IMR-90 (cell line): ENCODE results near the gene GGTLC1. TPM values are rescaled to one million over a fixed set of nuclear protein-coding genes. Genes with fewer than 3 reads are reported as not detected.
"Not testable (repeated sequence)": the region's sequence is repeated elsewhere in the genome, so short reads cannot be mapped to it uniquely, and the experiment has no call there.

Experiments
- ATAC-seq: fragments of 200-7000 bp; cut with Tn5 transposase; 2 replicates; pipeline ENCODE4 v1.9.1; 2020; ENCODE audit warnings: low read depth, mild to moderate bottlenecking, moderate library complexity
- BruUV-seq: library from RNA; stranded (reverse); fragments of 400-500 nt; replicated peaks from 2 replicates; lab custom pipeline; 2021; lab: Mats Ljungman, UMichigan
- CTCF ChIA-PET: fragments of 300-600 bp; formaldehyde crosslinking; extraction: SDS; loops from one replicate; lab custom pipeline; 2021; ENCODE audit warnings: antibody characterized with exemption; lab: Yijun Ruan, JAX
- POLR2A ChIA-PET: fragments of 300-600 bp; sonication (Branson Sonifier 250); formaldehyde crosslinking; loops from one replicate; lab custom pipeline; 2022; ENCODE audit warnings: antibody characterized with exemption; ENCODE audit not compliant: unreplicated experiment; lab: Charles Lee
- DNase-seq: peaks from one replicate; pipeline ENCODE4 v3.0.0; 2013
- H2AFZ ChIP-seq: replicated peaks from 2 replicates; pipeline ENCODE3; 2013; ENCODE audit warnings: low read length, mild to moderate bottlenecking; ENCODE audit not compliant: poor library complexity
- H2AK5ac ChIP-seq: 2 replicates; pipeline ENCODE4 v1.6.1; 2013; ENCODE audit warnings: low read depth, low read length, inconsistent platforms
- H2AK9ac ChIP-seq: replicated peaks from 2 replicates; pipeline ENCODE3; 2013; ENCODE audit warnings: mild to moderate bottlenecking, low read depth, low read length, moderate library complexity; ENCODE audit not compliant: poor library complexity
- H2BK120ac ChIP-seq: 2 replicates; pipeline ENCODE4 v1.6.1; 2013; ENCODE audit warnings: low read depth, low read length, inconsistent platforms
- H2BK15ac ChIP-seq: 3 replicates; pipeline ENCODE4 v1.6.1; 2013; ENCODE audit warnings: low read depth, low read length, inconsistent platforms
- H2BK20ac ChIP-seq: 2 replicates; pipeline ENCODE4 v1.6.1; 2013; ENCODE audit warnings: low read depth, mild to moderate bottlenecking, inconsistent platforms, low read length, moderate library complexity
- H2BK5ac ChIP-seq: 2 replicates; pipeline ENCODE4 v1.6.1; 2013; ENCODE audit warnings: mild to moderate bottlenecking, low read depth, low read length, inconsistent platforms; ENCODE audit not compliant: poor library complexity, severe bottlenecking
- H3K14ac ChIP-seq: replicated peaks from 2 replicates; pipeline ENCODE4 v1.6.1; 2013; ENCODE audit warnings: low read depth, low read length, inconsistent platforms
- H3K18ac ChIP-seq: 2 replicates; pipeline ENCODE4 v1.6.1; 2013; ENCODE audit warnings: low read depth, low read length, control low read depth
- H3K23ac ChIP-seq: 2 replicates; pipeline ENCODE4 v1.6.1; 2013; ENCODE audit warnings: low read depth, low read length, inconsistent platforms
- H3K27ac ChIP-seq: 2 replicates; pipeline ENCODE4 v1.5.1; 2013; ENCODE audit warnings: mild to moderate bottlenecking, control low read depth, low read length; ENCODE audit not compliant: insufficient read depth
- H3K27me3 ChIP-seq: 2 replicates; pipeline ENCODE4 v1.6.1; 2013; ENCODE audit warnings: low read length; ENCODE audit not compliant: control insufficient read depth, insufficient read depth
- H3K36me3 ChIP-seq: 2 replicates; pipeline ENCODE4 v1.6.1; 2013; ENCODE audit warnings: low read length, mixed read lengths; ENCODE audit not compliant: control insufficient read depth, insufficient read depth
- H3K4ac ChIP-seq: 2 replicates; pipeline ENCODE4 v1.6.1; 2013; ENCODE audit warnings: low read depth, low read length, inconsistent platforms
- H3K4me1 ChIP-seq: 2 replicates; pipeline ENCODE4 v1.6.1; 2013; ENCODE audit warnings: low read length, mixed read lengths; ENCODE audit not compliant: control insufficient read depth, insufficient read depth
- H3K4me2 ChIP-seq: 2 replicates; pipeline ENCODE4 v1.6.1; 2013; ENCODE audit warnings: low read depth, mild to moderate bottlenecking, control low read depth, low read length, moderate library complexity
- H3K4me3 ChIP-seq: 2 replicates; pipeline ENCODE4 v1.5.1; 2013; ENCODE audit warnings: low read depth, mild to moderate bottlenecking, control low read depth, low read length, moderate library complexity; ENCODE audit not compliant: insufficient read depth
- H3K56ac ChIP-seq: 2 replicates; pipeline ENCODE4 v1.6.1; 2013; ENCODE audit warnings: low read length, inconsistent platforms; ENCODE audit not compliant: insufficient read depth; ENCODE audit errors: extremely low read depth
- H3K79me1 ChIP-seq, 2 experiments: 2 replicates each; pipeline ENCODE4 v1.6.1; 2013; ENCODE audit warnings: low read length in 2 of 2, inconsistent platforms in 1 of 2, low read depth in 1 of 2
- H3K9ac ChIP-seq: 2 replicates; pipeline ENCODE4 v1.6.1; 2013; ENCODE audit warnings: low read depth, low read length, control low read depth
- H3K9me1 ChIP-seq: 2 replicates; pipeline ENCODE4 v1.6.1; 2013; ENCODE audit warnings: low read length, inconsistent platforms; ENCODE audit not compliant: insufficient read depth
- H3K9me3 ChIP-seq: 2 replicates; pipeline ENCODE4 v1.6.1; 2013; ENCODE audit warnings: low read length; ENCODE audit not compliant: control insufficient read depth, insufficient read depth
- H4K20me1 ChIP-seq: 2 replicates; pipeline ENCODE4 v1.6.1; 2013; ENCODE audit warnings: low read length, inconsistent platforms; ENCODE audit not compliant: insufficient read depth
- H4K5ac ChIP-seq: 2 replicates; pipeline ENCODE4 v1.6.1; 2013; ENCODE audit warnings: mild to moderate bottlenecking, low read depth, low read length, control low read depth
- H4K8ac ChIP-seq, 2 experiments: 2 replicates each; pipeline ENCODE4 v1.6.1; 2013; ENCODE audit warnings: low read depth in 2 of 2, low read length in 2 of 2, control low read depth in 1 of 2, inconsistent platforms in 1 of 2
- H4K91ac ChIP-seq: 2 replicates; pipeline ENCODE4 v1.6.1; 2013; ENCODE audit warnings: low read depth, low read length, inconsistent platforms; ENCODE audit not compliant: insufficient read depth
- WGBS, 2 experiments: methylation state at CpG; one replicate each; pipeline versions ENCODE4 v1.1.5 to v1.1.7; 2013; ENCODE audit warnings: missing lambda C conversion rate in 2 of 2; ENCODE audit not compliant: insufficient read length in 1 of 2; ENCODE audit errors: extremely low coverage in 2 of 2; 5-methylcytosine and 5-hydroxymethylcytosine counted together
- dilution Hi-C: fragments of 300-500 bp; cut with HindIII; formaldehyde crosslinking; loops from one replicate; pipeline ENCODE4 v1.14.3; 2018; ENCODE audit warnings: low sequenced_read_pairs; ENCODE audit not compliant: unreplicated experiment
- in situ Hi-C: fragments of 300-500 bp; cut with MboI; formaldehyde crosslinking; loops from 3 replicates; pipeline ENCODE4 v1.14.3; 2019; ENCODE audit warnings: low sequenced_read_pairs, inconsistent platforms, mixed read lengths
- intact Hi-C: fragments of 100-400 bp; cut with micrococcal nuclease; formaldehyde crosslinking; loops from 2 replicates; pipeline ENCODE4 v1.10.0; 2022
- polyA plus RNA-seq, 3 experiments: library from polyadenylated mRNA; depleted of rRNA; stranded (reverse); fragments of >200 nt; gene quantifications; 2 replicates each; pipeline ENCODE4 v1.2.3, GENCODE V29; 2012; ENCODE audit warnings: low replicate concordance in 1 of 3
- total RNA-seq: library from RNA; depleted of rRNA; stranded (reverse); fragments of >200 nt; gene quantifications from 2 replicates; pipeline ENCODE4 v1.2.3, GENCODE V29; 2012

GGTLC1 gene
- total and polyA plus RNA-seq, 2 of the 4 experiments (the other 2 are of a cell fraction) = not detected

DNA sequence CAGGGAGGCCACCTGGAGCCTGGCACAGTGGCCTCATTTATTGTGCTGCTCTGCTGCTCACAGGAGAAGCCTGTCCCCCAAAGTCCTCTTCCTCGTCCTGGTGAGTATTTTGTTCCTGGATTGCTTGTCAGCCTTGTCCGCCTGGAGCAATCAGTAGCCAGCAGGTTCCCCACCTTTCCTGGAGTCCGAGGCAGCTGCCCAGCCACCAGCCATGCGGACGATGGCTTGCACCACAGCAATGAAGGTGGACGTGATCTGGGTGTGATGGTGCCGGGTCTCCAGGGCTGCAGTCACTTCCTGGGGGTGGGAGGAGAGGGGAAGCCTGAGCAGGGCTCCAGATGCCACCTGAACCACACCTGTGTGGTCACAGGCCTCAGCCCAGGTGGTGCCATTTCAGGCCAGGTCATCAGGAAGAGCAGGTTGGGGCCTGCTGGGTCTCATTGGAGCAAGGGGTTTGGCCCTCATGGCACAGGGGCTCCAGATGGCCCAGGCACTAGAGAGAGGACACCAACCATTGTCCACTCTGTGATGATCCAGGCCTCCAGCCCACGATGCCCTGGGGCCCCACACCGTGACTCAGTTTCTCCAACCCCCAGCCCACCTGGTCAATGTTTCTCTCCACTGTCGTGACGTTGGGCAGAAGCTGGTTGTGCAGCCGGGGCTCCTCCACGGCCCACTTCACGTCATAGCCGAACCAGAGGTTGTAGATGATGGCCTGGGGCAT is 3.4 kb downstream of the GGTLC1 start:
- H3K27me3 ChIP-seq, H4K8ac ChIP-seq, H3K9me1 ChIP-seq, H3K4ac ChIP-seq, H4K20me1 ChIP-seq, BruUV-seq, H4K5ac ChIP-seq, H2BK20ac ChIP-seq, H4K91ac ChIP-seq, intact Hi-C loops, DNase-seq, H3K36me3 ChIP-seq, H3K56ac ChIP-seq, POLR2A ChIA-PET, H2AK9ac ChIP-seq, H3K27ac ChIP-seq, H3K14ac ChIP-seq, H2AFZ ChIP-seq, in situ Hi-C loops, H3K9me3 ChIP-seq, H3K9ac ChIP-seq, H3K4me2 ChIP-seq, H3K4me3 ChIP-seq, H2AK5ac ChIP-seq, H2BK5ac ChIP-seq, H3K79me1 ChIP-seq, H3K23ac ChIP-seq, H2BK120ac ChIP-seq, H3K4me1 ChIP-seq, CTCF ChIA-PET, dilution Hi-C loops, H2BK15ac ChIP-seq, H3K18ac ChIP-seq, ATAC-seq: not testable (repeated sequence)
- WGBS, 2 experiments = 80% methylated on average over 1 of the region's 15 CpGs; no CpG with 5 or more reads in 1 of the 2 experiments

DNA sequence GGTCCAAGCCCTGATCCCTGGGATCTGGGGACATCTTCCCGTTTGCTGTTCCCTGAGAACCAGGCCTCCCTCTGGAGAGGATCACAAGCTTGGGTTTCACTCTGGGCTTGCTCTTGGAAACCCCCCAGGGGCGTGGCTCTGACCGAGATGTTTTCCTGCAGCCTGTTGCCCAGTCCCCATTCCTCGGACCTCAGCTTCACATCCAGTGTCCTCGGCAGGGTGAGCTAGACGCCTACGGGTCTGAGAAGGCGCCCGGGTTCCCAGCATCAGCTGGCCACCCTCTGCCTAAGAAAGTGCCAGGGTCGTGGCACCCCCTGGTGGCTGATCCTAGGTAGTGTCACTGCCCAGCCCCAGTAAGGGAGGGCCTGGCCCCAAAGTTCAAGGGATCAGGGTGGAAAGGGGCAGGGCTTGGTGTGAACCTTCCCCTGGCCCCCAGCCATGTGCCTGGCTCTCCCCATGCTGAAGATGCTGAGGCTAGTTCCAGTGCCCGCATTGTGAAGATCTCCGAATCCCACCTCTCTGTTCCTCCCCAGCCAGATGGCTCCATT is 4.0 kb downstream of the GGTLC1 start:
- intact Hi-C loops = not testable (repeated sequence)

More for the DNA sequence above, 4.0 kb downstream of the GGTLC1 start:
- DNase-seq, dilution Hi-C loops, H3K27ac ChIP-seq, POLR2A ChIA-PET, H3K9ac ChIP-seq, H3K4me3 ChIP-seq, H3K4me2 ChIP-seq, ATAC-seq, H3K23ac ChIP-seq, H2BK20ac ChIP-seq, H2BK120ac ChIP-seq, H3K36me3 ChIP-seq, H3K56ac ChIP-seq, H2BK5ac ChIP-seq, H3K9me3 ChIP-seq, H2BK15ac ChIP-seq, H4K8ac ChIP-seq, H3K18ac ChIP-seq, BruUV-seq, H3K14ac ChIP-seq, H2AK9ac ChIP-seq, H4K5ac ChIP-seq, H4K91ac ChIP-seq, H2AK5ac ChIP-seq, CTCF ChIA-PET, H4K20me1 ChIP-seq, H3K4ac ChIP-seq, in situ Hi-C loops, H3K4me1 ChIP-seq, H2AFZ ChIP-seq, H3K27me3 ChIP-seq, H3K9me1 ChIP-seq, H3K79me1 ChIP-seq: not testable (repeated sequence)
- no CpG with 5 or more reads among the region's 12 CpGs for WGBS, 2 experiments
